NT2/D1 (cell line): ENCODE results near the gene CTTNBP2.

Source experiments
- DNase-seq: peaks from one replicate; pipeline ENCODE4 v3.0.0-alpha.2; 2011; ENCODE audit warnings: low read depth, low spot score
- H3K27me3 ChIP-seq: 2 replicates; pipeline ENCODE4 v1.6.0; 2011; ENCODE audit warnings: mild to moderate bottlenecking; ENCODE audit not compliant: insufficient read length, insufficient read depth
- H3K36me3 ChIP-seq: 2 replicates; pipeline ENCODE4 v1.6.1; 2011; ENCODE audit warnings: mild to moderate bottlenecking, low read length, mixed read lengths; ENCODE audit not compliant: insufficient read depth, insufficient read length
- H3K4me1 ChIP-seq: 2 replicates; pipeline ENCODE4 v1.5.1; 2011; ENCODE audit not compliant: insufficient read depth, insufficient read length
- H3K4me3 ChIP-seq: 2 replicates; pipeline ENCODE4 v1.5.1; 2011; ENCODE audit warnings: low read depth; ENCODE audit not compliant: insufficient read length
- H3K9ac ChIP-seq: 2 replicates; pipeline ENCODE4 v1.6.0; 2011; ENCODE audit warnings: low read depth; ENCODE audit not compliant: insufficient read length
- H3K9me3 ChIP-seq: 2 replicates; pipeline ENCODE4 v1.5.1; 2011; ENCODE audit warnings: mild to moderate bottlenecking, low read length; ENCODE audit not compliant: insufficient read depth
- SUZ12 ChIP-seq: IDR thresholded peaks from 2 replicates; pipeline ENCODE4 v1.6.1; 2011; ENCODE audit not compliant: insufficient read length, insufficient read depth; ENCODE audit errors: extremely low read depth
- YY1 ChIP-seq: IDR thresholded peaks from 2 replicates; pipeline ENCODE4 v1.6.1; 2011; ENCODE audit not compliant: insufficient read length, insufficient read depth
- ZNF274 ChIP-seq: IDR thresholded peaks from 2 replicates; pipeline ENCODE4 v1.6.1; 2011; ENCODE audit warnings: mild to moderate bottlenecking, low read depth, low read length

Gene CTTNBP2

DNA sequence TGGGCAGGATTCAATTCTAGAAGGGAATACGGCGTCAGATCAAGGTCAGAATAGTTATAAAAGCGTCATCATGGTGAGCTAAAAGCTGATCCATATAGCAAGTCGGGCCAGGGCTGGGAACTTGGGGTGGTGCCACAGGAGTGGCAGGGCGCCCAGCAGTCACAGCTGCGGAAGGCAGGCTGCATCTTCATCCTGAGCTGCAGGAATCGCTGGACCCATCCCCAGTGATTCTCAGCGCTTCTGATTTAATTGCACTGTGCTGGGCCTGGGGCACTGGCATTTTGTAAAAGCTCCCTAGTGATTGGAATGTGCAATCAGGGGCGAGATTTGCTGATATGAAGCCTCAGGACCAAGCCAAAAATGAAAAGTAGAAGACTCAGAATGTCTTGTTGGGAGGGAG, 135.3 kb downstream of the CTTNBP2 start:
- no peak overlapping the region for H3K9ac ChIP-seq

DNA sequence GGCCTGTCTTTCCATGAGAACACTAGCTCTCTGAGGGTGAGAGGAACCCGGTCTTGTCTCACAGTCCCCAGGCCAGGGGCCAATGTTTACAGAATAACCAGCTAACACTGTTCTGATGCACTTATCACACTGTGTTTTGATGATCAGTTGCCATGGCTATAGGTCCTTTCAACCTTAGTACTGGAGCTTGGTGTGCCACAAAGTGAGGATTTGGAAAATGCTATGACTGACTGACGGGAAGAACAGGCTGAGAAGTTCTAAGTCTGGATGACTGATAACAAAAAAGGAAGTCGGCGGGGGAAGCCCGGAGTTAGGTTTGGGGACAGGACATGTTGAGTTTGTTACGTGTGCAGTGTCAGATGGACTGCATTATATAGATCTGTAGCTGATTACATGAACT, 141.8 kb downstream of the CTTNBP2 start:
- DNase-seq, result no peak
- Histone ChIP-seq H3K4me3 (no peak overlapping the region), H3K36me3 (no peaks in the 10 kb centered on the region), H3K4me1 (no peaks in the 10 kb centered on the region), H3K27me3 (no peaks in the 10 kb centered on the region), H3K9ac (no peak overlapping the region), H3K9me3 (no peaks in the 10 kb centered on the region)
- TF ChIP-seq YY1, result no peak
- TF ChIP-seq ZNF274, result no peak
- TF ChIP-seq SUZ12, result no peak

More for the DNA sequence above, 135.3 kb downstream of the CTTNBP2 start:
- Histone ChIP-seq H3K4me3 (no peak overlapping the region), H3K36me3 (no peaks in the 10 kb centered on the region), H3K9me3 (no peaks in the 10 kb centered on the region), H3K4me1 (no peaks in the 10 kb centered on the region), H3K27me3 (no peaks in the 10 kb centered on the region)
- no peak for DNase-seq
- no peak for TF ChIP-seq SUZ12
- no peak for TF ChIP-seq ZNF274
- no peak for TF ChIP-seq YY1

DNA sequence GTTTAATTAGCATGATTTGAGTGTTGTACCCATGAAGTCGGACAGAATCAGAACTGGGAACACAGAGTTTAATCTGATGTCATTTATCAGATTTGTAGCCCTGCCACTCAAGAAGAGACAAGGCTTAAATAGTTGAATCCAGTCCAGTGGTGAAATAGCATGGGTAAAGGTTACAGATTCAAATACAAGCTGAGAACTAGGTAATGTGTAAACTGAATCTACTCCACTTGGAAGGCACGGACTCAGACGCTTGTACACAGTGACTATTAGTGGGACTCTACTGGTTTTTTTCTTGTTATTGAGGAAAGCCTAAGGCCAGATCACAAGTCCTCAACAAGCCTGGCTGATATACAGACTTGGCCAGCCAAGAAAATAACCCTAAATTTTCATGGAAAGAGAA, 142.9 kb downstream of the CTTNBP2 start:
- no peak for DNase-seq
- Histone ChIP-seq H3K9me3 (no peaks in the 10 kb centered on the region), H3K27me3 (no peaks in the 10 kb centered on the region), H3K9ac (no peak overlapping the region), H3K36me3 (no peaks in the 10 kb centered on the region), H3K4me1 (no peaks in the 10 kb centered on the region), H3K4me3 (no peak overlapping the region)
- TF ChIP-seq SUZ12 (no peak), ZNF274 (no peak), YY1 (no peak)

DNA sequence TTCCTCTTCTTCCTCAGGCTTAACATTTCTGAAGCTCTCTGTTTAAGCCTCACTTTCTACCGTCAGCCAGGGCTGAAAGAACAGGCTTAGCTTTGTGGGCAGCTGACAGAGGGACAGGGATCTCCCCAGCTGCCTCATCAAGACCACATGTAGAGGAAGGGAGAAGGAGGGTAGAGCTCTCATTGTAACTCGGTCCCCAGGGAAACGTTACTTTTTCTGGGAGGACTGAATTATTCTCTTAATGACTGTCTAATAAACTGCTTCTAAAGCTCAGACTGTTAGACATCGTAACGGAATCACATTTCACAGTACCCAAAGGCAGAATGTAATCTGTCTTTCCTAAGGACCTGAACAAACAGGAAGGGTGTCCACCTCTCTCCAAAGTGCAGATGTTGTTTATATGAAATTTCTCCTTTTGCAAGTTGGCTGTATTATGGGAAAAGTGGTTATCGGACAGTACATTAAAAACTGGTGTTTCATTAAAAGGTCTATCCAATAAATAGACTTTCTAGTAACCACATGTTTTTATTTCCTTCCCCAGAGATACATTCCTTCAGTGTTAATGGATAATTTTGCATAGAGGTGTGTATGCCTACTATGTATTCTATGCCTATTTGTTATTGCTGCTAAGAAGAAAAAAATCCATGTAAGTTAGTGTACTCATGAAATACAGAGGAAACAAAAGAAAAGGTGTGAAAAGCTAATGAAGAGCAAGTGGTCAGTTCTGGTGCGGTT, 144.2 kb downstream of the CTTNBP2 start:
- H3K4me3 ChIP-seq, result no peak overlapping the region

GRCh38 chr7:117724898-117725297, 148.3 kb downstream of the CTTNBP2 start:
- H3K9ac ChIP-seq, result no peak overlapping the region
- TF ChIP-seq SUZ12, result no peak
- no peak for TF ChIP-seq ZNF274
- TF ChIP-seq YY1, result no peak
- H3K9me3 ChIP-seq, result no peaks in the 10 kb centered on the region
- H3K4me1 ChIP-seq, result no peaks in the 10 kb centered on the region
- H3K36me3 ChIP-seq, result no peaks in the 10 kb centered on the region
- DNase-seq, result no peak
- H3K27me3 ChIP-seq, result no peaks in the 10 kb centered on the region
- no peak overlapping the region for H3K4me3 ChIP-seq

More for the DNA sequence above, 144.2 kb downstream of the CTTNBP2 start:
- DNase-seq, result no peak
- TF ChIP-seq ZNF274 (no peak), SUZ12 (no peak), YY1 (no peak)
- Histone ChIP-seq H3K9ac (no peak overlapping the region), H3K27me3 (no peaks in the 10 kb centered on the region), H3K36me3 (no peaks in the 10 kb centered on the region), H3K9me3 (no peaks in the 10 kb centered on the region), H3K4me1 (no peaks in the 10 kb centered on the region)

DNA sequence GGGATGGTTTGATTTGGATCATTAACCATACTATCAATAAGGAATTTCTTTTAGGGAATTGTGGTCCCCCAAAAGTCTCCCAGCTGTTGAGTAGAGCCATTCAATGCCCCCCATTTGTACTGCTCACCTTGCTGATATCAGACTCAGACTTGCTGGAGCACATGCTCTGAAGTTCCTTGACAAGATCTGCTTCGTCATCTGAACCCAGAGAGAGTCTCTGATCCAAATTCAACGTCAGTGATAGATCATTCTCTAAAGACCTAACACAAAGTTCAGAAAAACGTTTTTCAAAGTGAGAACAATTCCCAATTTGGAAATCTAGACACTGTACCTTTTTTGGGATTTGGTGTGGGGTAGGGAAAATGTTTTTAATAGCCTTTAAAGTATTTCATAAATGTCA, 153.9 kb downstream of the CTTNBP2 start:
- no peaks in the 10 kb centered on the region for H3K36me3 ChIP-seq
- no peaks in the 10 kb centered on the region for H3K9me3 ChIP-seq
- no peak for TF ChIP-seq YY1
- TF ChIP-seq ZNF274, result no peak
- no peaks in the 10 kb centered on the region for H3K27me3 ChIP-seq
- DNase-seq, result no peak
- H3K4me1 ChIP-seq, result no peaks in the 10 kb centered on the region
- H3K4me3 ChIP-seq, result no peak overlapping the region
- H3K9ac ChIP-seq, result no peak overlapping the region

DNA sequence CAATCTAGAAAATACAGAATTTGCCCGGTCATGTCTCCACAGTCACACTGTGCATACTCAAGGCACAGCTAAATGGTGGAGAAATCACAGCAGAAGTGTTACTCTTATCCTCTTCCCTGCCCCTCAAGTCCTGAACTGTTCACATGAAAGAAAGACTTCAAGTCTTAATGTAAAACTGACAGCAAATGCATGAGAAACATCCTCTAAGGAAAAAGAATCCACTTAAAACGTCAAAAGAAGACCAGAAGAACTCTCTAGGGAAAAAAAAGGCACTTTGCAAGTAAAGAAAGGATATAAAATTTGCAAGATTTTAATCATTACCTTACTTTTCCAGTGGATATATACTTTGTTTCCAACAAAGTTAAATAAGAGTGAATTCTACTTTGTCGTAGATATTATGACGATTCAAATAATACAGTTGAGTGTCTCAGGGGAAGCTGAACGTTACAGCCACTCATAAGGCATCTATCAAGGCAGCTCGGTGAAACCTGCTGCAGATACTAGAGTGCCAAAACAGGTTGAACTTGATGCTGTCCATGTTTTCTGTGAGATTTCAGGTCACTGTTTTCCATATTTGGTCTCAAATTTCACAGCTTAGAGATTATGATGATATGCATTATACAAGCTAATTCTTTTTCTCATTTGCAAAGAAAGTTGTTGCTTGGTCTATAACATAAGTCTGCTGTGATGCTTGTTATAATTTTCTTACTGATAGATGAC, 155.0 kb downstream of the CTTNBP2 start:
- TF ChIP-seq YY1, result no peak
- no peak for TF ChIP-seq ZNF274
- TF ChIP-seq SUZ12, result no peak
- no peak overlapping the region for H3K9ac ChIP-seq
- no peak for DNase-seq
- no peaks in the 10 kb centered on the region for H3K36me3 ChIP-seq
- H3K9me3 ChIP-seq, result no peaks in the 10 kb centered on the region
- H3K27me3 ChIP-seq, result no peaks in the 10 kb centered on the region
- H3K4me3 ChIP-seq, result no peak overlapping the region
- H3K4me1 ChIP-seq, result no peaks in the 10 kb centered on the region
